ENCODE data around the gene HDGFL2.

DNA sequence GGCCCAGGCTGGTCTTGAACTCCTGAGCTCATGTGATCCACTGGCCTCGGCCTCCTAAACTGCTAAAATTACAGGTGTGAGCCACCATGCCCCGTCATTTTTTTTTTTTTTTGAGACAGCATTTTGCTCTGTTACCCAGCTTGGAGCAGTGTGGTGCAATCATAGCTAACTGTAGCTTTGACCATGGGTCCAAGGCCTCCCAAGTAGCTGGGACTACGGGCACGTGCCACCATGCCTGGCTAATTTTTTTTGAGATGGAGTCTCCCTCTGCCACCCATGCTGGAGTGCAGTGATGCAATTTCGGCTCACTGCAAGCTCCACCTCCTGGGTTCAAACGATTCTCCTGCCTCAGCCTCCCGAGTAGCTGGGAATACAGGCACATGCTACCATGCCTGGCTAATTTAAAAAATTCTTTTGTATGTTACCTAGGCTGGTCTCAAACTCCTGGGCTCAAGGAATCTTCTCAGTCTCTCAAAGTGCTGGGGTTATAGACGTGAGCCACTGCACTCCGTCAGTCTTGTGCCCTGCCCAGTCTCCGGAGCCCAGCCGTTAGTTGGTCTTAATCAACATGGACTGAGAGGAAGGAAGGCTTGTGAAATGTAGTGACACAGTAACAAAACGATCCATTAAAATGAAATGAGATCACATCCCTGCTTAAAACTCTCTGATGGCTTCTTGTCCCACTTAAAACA, 69.2 kb downstream of the HDGFL2 start:
- no peak for TF ChIP-seq GLI4 (tag by site-specific recombination; IDR thresholded peaks at IDR 0.05)
- no peak for TF ChIP-seq HOXC10 (CRISPR knock-in tag; IDR thresholded peaks at IDR 0.05)
- TF ChIP-seq, protein P1, sequence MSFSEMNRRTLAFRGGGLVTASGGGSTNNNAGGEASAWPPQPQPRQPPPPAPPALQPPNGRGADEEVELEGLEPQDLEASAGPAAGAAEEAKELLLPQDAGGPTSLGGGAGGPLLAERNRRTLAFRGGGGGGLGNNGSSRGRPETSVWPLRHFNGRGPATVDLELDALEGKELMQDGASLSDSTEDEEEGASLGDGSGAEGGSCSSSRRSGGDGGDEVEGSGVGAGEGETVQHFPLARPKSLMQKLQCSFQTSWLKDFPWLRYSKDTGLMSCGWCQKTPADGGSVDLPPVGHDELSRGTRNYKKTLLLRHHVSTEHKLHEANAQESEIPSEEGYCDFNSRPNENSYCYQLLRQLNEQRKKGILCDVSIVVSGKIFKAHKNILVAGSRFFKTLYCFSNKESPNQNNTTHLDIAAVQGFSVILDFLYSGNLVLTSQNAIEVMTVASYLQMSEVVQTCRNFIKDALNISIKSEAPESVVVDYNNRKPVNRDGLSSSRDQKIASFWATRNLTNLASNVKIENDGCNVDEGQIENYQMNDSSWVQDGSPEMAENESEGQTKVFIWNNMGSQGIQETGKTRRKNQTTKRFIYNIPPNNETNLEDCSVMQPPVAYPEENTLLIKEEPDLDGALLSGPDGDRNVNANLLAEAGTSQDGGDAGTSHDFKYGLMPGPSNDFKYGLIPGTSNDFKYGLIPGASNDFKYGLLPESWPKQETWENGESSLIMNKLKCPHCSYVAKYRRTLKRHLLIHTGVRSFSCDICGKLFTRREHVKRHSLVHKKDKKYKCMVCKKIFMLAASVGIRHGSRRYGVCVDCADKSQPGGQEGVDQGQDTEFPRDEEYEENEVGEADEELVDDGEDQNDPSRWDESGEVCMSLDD (tag by site-specific recombination; IDR thresholded peaks at IDR 0.05), result no peak
- TF ChIP-seq CTCF (tag by site-specific recombination; IDR thresholded peaks at IDR 0.05), result no peak
- no peak for TF ChIP-seq ZNF548 (tag by site-specific recombination; IDR thresholded peaks at IDR 0.05)
- TF ChIP-seq YY1 (tag by site-specific recombination; IDR thresholded peaks at IDR 0.05), result no peak
- TF ChIP-seq, protein P2, sequence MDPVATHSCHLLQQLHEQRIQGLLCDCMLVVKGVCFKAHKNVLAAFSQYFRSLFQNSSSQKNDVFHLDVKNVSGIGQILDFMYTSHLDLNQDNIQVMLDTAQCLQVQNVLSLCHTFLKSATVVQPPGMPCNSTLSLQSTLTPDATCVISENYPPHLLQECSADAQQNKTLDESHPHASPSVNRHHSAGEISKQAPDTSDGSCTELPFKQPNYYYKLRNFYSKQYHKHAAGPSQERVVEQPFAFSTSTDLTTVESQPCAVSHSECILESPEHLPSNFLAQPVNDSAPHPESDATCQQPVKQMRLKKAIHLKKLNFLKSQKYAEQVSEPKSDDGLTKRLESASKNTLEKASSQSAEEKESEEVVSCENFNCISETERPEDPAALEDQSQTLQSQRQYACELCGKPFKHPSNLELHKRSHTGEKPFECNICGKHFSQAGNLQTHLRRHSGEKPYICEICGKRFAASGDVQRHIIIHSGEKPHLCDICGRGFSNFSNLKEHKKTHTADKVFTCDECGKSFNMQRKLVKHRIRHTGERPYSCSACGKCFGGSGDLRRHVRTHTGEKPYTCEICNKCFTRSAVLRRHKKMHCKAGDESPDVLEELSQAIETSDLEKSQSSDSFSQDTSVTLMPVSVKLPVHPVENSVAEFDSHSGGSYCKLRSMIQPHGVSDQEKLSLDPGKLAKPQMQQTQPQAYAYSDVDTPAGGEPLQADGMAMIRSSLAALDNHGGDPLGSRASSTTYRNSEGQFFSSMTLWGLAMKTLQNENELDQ (tag by site-specific recombination; IDR thresholded peaks at IDR 0.05; ENCODE audit: low read depth), result no peak
- TF ChIP-seq ZNF792 (tag by site-specific recombination; IDR thresholded peaks at IDR 0.05), result no peak
- TF ChIP-seq ZNF670 (tag by site-specific recombination; IDR thresholded peaks at IDR 0.05; ENCODE audit: low read depth), result no peak
- TF ChIP-seq ZNF140 (tag by site-specific recombination; IDR thresholded peaks at IDR 0.05), result no peak
- TF ChIP-seq HOXD13 (CRISPR knock-in tag; IDR thresholded peaks at IDR 0.05; ENCODE audit: borderline replicate concordance), result no peak
- TF ChIP-seq ZNF830 (tag by site-specific recombination; IDR thresholded peaks at IDR 0.05; ENCODE audit: low read depth), result no peak
- no peak for TF ChIP-seq ZNF18 (tag by site-specific recombination; IDR thresholded peaks at IDR 0.05)

Measured in HEK293 (cell line).